SK-N-SH (cell line): ENCODE measurements around the gene TRPM3.

Source experiments
- CTCF ChIP-seq: fragments of 200-600 bp; sonication (generic); IDR thresholded peaks from 2 replicates; pipeline ENCODE4 v1.6.1; 2017; ENCODE audit warnings: antibody characterized with exemption, mild to moderate bottlenecking, moderate library complexity
- FOXM1 ChIP-seq: IDR thresholded peaks from 2 replicates; pipeline ENCODE4 v1.4.0; 2012; ENCODE audit warnings: low read depth, mild to moderate bottlenecking
- POLR2AphosphoS5 ChIP-seq: IDR thresholded peaks from 2 replicates; pipeline ENCODE4 v1.6.1; 2012; ENCODE audit warnings: low read depth, low read length
- SIN3A ChIP-seq: IDR thresholded peaks from 2 replicates; pipeline ENCODE4 v1.6.1; 2012; ENCODE audit warnings: low read depth, mild to moderate bottlenecking, low read length, moderate library complexity, borderline replicate concordance

DNA sequence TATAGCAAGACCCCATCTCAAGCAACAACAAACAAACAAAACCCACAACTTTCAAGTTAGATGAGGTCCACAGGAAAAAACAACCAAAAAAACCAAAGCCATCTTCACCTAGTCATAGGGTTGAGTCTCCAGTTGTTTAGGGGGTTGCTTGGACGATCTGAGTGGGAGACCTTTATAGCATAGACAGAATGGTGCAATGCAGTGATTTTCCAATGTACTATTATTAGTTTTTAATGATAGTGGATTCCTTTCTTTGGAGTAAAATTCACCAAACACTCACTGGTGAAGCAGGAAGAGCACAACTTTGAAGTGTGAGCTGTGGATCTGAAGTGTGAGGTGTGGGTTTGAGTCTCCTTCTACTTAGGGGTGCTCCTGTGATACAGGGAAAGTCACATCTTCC is 640.0 kb downstream of the TRPM3 start:
- TF ChIP-seq CTCF = no peak
- no peak for TF ChIP-seq SIN3A
- TF ChIP-seq POLR2AphosphoS5 = no peak
- TF ChIP-seq FOXM1 = no peak
